ENCODE data around the gene SERGEF.
A peak's percentile ranks its signal among the peaks of the same experiment; 100 is the strongest.

The SERGEF gene

DNA sequence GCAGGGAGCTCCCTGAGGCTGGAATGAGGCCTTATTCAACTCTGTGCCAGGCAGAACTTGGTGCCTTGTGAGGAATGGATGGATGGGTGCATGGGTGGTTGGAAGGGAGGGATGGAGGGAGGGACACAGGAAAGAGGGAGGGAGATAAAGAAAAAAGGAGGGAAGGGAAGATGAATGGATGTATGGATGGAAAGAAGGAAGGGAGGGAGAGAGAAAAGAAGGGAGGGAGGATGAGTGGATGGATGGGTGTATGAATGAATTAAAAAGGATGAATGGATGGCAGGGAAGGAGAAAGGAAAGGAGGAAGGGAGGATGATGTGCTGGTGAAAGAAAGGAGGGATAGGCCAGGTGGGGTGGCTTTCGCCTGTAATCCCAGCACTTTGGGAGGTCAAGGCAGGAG, 243.6 kb downstream of the SERGEF start:
- DNase-seq (ENCODE audit: low spot score): no peak

DNA sequence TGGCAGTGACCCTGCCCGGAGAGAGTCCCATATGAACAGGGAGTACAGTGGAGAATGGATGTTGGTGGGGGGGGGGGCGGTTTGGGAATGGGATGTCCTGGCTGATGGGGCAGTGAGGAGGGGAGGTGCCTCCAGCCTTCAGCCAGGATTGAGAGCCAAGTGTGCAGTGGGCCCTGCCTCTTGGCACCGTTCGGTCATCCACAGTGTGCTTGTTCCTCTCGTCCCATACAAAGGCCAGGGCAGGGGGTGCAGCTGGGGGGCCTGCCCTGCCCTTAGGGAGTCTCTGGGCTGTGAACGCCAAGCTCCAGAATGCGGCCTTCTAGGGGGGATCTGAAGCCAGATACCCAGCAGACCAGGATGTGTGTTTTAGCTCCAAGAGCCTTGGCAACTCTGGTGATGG, 244.3 kb downstream of the SERGEF start:
- no peak for DNase-seq (ENCODE audit: low spot score)

DNA sequence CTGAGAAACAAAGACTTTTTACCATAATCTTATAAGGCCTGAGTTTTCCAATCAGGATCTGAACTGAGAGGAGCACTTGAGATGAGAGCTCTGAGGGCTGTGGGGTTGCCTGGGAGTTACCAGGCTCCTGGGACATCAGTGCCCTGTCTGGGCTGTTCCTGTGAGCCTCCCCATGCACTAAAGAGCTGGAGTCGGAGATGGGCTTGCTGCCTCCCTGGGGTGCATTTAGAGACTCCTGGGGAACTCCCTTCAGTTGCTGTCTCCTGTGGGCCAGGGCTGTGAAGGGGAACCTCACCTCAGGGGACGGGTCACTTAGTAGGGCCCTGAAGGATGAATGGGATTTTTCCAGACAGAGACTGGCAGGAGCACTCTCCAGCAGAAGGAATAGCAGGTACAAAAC, 244.9 kb downstream of the SERGEF start:
- no peak for DNase-seq (ENCODE audit: low spot score)

DNA sequence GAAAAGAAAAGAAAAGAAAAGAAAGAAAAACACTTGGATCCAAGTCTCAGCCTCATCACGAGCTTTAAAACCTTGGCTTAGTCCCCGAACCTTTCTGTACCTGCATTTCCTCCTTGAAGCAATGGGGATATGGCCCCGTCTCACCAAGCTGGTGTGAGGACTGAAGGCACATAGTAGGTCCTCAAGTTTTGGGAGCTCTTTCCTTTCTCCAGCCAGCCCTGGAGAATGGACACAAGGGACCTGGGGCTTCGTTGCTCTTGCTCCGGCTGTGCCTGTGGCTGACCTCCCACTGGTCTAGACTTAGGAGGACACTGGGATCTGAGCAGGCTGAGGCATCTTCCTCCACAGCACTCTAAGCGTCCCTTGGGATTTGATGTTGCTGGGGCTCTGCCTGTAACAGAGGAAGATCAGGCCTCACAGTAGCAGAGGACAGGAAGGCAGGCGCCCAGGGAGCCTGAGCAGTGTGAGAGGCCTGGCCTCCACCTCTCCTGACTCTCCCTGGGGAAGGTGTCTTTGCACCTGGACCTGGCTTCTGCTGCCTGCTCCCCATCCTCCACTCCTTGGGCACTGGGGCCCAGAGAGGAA, 245.5 kb downstream of the SERGEF start:
- DNase-seq (ENCODE audit: low spot score): no peak

DNA sequence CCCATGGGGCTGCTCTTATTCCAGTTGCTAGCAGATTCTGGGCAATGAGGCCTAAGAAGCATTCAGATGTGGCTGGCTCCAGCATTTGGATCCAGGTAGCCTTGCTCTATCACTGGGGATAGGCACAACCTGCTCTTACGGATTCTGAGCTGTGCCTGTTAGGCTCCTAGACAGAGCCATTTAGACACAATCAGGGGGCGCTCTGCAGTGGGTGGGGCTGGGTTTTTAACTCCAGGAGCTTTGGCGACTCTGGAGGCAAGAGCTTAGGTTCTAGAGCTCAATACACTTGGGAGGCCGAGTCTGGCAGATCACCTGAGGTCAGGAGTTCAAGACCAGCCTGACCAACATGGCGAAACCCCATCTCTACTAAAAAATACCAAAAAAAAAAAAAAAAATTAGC, 246.3 kb downstream of the SERGEF start:
- DNase-seq (ENCODE audit: low spot score): no peak

DNA sequence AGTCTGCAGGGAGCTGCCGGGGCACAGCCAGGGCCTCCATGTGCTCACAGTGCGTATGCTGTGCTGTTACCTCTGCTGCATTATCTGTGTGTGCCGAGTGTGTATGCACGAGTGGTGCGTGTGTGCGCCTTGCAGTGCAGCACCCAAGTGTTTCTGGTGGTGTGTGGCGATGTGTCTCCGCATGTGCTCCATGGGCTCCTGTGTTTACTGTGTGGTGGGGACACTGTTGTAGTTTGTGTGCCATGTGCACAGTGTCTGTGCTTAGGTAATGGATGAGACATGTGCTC, 246.8 kb downstream of the SERGEF start:
- DNase-seq (ENCODE audit: low spot score): no peak

DNA sequence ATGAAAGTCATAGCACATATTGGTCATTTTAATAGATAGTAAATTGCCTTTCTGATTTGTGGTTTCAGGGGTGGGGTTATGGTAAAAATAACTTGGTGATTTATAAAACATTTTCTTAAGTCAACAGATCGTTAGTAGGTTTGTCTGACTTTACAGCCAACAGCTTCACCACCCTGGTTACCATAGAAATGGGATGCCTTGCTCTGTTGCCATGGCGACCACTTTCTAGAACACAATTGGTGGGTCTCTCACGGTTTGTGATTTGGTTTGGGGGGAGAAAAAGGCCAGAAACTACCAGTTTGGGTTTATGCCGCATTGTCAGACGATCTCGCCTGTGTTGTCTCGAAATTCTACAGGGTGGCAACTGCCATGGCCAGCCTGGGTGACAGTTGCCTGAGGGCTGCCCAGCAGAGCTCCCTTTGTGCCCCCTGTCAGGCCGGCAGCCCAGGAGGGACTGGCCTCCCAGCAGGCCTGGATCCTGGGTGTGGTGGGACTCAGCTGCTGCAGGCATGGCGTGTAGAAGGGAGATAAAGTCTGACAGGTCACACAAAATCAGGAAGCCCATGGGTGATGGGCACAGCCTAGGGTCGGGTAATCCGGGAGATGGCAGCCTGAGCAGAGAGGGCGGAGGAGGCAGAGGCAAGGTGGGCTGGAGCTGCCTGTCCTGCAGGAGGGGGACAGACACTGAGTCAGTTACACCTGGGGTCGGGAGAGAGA, 247.3 kb downstream of the SERGEF start:
- DNase-seq (ENCODE audit: low spot score): no peak

DNA sequence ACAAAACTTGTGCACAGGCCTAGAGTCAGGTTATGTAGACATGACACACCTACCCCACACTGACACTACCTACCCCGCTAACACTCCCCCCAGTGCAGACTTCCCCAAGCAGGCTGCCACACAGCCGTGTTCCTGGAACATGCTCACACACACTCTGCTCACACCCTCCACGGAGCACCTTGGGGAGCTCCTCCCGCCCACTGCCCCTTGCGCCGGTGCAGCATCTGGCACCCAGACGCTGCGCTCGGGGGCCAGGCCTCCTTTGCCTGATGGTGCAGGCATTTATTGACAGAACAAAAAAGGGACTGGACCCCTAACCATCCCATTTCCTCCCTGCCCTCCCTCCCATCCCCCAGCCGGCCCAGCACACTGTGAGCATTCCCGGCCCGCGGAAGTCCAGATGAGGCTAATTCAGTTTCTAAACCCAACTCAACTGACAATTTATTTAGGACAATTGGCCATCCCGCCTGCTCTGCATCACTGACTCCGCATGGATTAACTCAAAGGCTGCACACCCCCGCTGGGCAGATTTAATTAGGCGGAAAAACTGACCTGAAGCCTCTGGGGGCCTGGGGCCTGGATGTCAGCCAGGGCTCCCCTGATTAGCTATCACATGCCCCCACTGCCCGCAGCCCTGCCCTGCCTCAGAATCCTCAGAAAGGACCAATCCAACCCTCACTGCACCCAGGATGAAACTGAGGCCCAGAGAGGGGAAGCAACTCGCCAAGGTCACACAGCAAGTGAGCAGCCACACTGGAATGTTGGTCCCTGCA, 248.2 kb downstream of the SERGEF start:
- DNase-seq (ENCODE audit: low spot score): no peak

DNA sequence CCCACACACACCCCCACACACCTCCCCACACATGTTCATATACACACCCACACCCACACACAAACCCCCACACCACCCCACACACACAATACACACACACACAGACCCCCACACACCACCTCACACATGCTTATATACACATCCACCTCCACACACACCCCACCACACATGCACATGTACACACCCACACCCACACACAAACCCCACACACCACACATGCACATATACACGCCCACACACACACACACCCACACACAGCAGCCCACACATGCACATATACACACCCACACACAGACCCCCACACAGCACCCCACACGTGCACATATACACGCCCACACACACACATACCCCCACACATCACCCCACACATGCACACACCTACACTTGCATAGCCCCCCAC, 249.1 kb downstream of the SERGEF start:
- no peak for DNase-seq (ENCODE audit: low spot score)

DNA sequence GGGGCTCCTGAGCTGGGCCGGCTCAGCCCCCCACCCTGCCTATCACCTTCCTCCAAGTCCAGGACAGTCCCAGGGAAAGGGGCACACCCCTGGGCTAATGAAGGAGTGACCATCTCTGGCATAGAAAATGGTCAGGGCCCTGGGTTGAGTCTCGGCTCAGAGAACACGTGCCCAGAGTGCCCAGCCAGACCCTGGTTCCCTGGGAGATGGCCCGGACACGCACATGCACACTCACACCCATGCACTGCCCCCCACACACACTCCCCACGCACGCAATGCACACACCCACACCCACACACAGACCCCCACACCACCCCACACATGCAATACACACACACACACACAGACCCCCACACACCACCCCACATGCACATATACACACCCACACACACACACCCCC, 249.6 kb downstream of the SERGEF start:
- no peak for DNase-seq (ENCODE audit: low spot score)

DNA sequence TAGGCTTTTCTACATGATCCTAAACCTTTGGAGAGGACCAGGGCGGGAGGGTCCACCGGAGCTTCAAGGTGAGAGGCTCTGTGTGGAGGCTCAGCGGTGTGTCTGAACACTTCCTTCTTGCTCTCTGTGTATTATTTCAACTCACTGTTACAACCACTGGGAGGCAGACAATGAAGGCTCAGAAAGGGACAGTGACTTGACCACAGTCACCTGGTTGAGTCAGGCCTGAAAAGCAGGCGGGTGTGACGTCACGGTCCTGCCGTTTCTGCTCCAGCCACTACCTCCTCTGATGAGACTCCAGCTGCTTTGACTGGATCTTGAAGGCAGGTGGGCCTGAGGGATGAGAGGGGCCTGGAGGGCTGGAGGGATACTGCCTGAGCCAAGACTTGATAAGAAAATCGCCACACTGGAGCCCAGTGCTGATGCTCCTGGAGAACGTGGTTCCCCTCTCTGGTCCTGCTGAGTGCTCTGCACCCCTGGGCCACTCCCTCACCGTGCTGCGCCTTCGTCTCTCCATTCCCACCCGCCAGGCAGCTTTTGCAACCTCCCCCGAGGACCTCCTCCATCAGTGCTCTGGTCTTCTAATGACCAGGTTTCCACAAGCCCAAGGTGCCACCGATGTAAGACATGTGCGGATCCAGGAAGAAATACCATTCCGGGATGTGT, 250.4 kb downstream of the SERGEF start:
- DNase-seq (ENCODE audit: low spot score): no peak

DNA sequence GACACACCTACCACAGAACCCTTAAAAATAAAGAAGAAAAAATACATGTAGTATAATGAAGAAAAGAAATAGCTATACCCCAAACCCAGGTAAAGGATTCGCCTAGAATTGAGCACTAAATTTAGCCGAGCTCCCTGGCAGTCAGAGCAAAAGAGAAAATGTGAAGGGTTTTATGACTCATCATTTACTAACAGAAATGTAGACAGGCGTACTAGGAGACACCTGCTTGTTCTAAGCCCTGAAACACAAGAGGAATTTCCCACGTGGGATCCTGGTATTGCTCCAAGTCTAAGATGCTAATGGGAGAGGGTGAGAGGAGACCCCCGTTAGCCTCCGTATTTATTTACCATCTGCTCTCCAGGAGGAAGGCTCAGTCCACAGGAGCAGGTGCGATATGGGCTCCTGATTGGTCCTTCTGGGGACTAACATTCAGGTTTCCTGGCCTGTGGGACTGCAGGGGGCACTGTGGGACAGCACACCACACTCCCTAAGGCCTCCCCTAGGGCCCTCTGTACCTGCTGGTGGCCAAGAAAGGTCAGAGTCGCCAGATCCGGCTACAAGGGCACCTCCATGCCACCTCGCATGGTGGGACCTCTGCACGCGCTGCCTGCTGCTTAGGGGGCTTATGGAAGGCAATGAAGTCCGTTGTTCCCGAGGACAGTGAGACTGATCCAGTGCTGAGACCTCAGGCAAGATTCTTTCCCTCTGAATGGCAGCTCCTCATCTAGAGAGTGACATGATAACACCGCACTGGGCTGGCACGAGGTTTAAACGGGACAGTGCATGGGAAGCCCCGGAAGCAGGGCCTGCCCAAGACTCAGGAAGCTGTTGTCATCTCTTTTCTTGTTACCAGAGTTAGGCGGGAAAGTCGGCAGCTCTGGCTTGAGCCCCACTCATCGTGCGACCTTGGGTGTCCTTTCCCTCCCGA, 252.5 kb downstream of the SERGEF start:
- peak; percentile 77 for DNase-seq (ENCODE audit: low spot score)

DNA sequence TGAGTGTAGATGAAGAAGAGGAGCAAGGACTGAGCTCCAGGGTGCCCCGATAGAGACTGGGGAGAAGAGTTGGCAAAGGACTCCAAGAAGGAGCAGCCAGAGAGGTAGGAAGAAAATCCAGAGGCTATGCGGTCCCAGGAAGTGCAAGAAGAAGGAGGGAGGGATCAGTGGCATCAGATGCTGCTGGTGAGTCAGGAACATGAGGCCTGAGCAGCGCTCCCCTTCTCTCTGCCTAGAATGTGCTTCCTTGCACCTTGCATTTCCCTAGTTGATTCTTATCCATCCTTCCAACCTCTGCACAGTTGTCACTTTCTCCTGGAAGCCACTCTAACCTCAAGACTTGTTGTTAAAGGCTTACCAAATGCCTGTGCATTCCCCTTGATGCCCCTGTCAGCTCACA, 257.0 kb downstream of the SERGEF start:
- DNase-seq (ENCODE audit: low spot score): no peak

DNA sequence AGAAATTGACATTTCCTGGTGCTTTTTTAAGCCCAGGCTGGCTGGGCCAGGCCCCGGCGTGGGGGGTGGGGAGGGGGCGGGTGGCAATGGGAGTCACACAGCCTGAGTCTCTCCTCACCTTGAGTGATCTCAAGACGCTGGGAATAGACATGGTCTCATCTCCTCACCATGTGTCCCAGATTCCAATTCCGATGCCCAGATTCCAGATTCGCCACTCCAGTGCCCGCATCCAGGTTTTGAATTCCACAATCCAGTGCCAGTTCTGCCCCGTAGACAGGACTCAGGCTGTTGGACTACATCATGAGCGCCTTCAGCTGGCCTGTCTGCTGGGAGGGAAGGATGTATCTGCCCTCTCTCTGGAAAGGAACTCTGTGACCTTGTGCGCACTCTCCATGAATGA, 259.2 kb downstream of the SERGEF start:
- no peak for DNase-seq (ENCODE audit: low spot score)

DNA sequence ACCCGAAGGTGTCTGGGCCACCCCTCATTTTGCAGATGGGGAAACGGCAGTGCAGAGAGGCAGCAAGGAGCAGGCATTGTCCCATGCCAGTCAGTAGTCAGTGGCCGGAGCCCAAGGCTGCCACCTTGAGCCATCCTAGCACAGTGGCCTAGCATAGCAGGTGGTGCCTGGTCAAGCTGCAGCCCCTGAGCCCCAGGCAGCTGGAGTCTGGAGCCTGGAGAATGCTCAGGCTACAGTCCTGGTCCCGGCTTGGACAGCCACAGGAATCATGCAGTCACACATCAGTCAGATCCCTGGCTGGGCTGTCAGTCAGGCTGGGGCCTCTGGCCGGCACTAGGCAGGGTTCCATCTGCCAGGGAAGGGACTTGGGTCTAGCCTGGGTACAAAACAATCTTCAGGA, 259.7 kb downstream of the SERGEF start:
- no peak for DNase-seq (ENCODE audit: low spot score)

DNA sequence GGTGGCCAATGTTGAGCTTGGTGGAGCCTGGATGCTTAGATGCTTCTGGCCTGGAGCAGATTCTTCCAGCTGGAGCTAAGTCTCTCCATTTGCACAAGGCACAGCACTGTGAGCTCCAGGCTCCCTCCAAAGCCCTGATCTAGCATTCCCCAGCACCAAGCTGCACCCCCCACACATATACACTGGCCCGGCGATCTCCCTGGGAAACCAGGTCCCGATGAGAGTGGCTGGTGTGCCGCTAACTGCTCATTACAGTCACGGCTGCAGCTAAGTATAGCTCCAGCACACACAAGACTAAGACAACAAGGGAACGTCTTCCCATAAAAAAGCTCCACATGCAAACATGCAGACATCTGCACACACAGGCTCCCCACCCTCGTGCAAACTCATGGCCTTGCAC, 260.7 kb downstream of the SERGEF start:
- DNase-seq (ENCODE audit: low spot score): no peak

DNA sequence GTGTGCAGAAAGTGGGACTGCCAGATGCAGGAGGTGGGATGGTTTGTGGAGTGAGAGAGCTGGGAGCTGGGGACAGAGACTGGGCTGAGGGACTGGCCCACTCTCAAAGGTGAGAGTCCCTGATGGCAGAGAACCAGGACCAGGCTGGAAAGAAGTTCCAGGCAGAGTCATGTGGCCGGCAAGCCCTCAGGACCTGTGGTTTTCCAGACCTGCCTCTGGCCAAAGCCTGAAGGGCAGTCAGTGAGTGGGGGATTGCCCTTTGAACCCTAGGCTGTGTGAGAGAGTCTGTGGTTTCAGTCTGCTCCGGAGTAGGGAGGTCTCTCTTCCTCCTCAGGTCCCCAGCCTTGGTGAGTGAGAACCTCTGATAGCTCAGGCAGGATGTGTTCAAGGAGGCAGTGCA, 261.3 kb downstream of the SERGEF start:
- DNase-seq (ENCODE audit: low spot score): no peak

DNA sequence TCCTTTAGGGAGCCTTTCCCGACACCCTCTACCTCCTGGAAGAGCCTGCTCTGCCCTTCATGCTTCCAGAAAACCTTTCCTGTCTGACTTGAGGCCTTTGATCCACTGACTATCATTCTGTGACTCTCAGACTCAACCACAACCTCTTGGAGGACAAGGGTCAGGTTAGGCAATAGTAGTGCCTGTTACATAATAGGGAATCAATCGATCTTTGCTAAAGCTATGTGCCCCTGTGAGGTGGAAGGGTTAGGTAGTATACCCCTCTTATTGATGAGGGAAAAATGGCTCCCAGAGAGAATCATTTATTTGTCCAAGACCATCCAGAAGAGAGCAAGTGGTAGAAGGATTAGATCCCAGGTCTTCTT, 262.1 kb downstream of the SERGEF start:
- DNase-seq (ENCODE audit: low spot score): no peak

DNA sequence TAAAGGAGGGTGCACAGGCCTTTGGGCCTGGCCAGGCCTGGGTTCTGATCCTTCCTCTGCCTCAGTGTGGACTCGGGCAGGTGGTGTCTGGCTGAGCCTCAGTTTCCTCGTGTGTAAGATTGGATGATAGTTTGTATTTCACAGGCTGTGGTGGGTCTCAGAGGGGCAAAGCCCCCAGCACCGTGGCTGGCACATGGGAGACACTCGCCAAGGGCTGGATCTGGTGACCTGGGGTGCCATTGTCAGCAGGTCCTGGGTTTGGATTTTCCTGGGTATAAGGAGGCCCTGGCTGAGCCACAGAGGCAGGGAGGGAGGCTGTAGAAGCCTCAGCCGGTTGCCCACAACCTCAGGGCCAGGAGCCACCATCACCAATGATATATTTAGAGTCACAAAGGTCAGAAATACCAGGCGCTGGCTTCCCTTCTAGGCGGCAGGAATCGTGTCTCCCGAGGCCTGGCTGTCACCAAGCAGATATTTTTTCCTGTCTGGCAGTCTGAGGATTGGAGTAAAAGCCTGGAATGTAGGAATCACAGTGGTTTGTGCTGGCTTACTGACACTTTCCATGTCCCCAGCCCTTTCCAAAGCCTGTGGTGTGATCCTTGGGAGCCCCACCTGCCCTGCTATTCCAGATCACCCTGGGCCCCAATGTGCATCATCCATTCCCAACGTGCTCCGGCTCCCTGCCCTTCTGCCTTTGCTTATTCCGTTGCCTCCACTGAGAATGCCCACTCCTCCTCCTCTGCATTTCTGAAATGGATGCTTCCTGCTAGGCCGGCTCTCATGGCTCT, 262.6 kb downstream of the SERGEF start:
- no peak for DNase-seq (ENCODE audit: low spot score)

DNA sequence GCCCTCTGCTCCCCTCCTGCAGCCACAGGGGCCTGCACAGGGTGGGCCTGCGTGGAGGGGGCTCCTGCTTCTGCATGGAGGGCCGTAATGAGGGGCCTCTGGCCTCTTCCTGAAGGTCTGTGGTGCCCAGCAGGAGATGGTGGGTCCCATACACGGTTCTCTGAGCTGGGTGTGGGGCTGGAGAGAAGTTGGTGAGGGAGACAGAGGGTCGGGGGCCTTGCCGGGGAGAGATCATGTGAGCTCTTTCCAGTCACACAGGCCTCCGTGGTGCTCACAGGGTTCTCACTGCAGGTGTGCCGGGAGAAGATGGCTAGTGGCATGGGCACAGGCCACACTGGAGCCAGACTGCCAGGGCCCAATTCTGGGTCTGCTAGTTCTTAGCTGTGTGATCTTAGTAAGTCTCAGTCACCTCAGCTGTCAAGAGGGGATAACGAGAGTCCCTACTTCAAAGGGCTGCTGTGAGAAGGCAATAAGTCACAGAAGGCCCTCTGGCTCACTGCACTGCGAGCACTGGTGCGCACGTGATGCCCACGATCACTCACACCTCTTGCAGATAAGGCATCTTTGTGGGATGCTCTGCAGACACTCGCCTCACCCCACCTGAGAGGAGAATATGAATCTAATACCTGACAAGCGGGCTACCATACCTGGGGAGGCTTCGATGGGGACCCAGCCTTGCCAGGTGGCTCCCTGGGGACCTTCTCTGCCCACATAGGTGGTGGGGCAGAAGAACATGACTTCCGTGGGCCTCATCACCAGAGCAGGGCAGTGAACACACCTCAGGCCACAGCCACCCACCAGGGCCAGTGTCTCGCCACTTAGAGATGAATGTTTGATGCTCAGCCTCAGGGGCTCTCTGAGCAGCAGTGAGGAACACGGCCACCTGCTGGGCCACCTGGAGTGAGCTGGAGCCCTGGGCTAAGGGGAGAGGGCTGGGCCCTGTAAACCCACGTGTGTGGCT, 263.8 kb downstream of the SERGEF start:
- DNase-seq (ENCODE audit: low spot score): no peak
